ENCODE measurements around the gene PRR36.
A peak's percentile ranks its signal among the peaks of the same experiment; 100 is the strongest.

GRCh38 chr19:7829561-7830271 is 44.5 kb downstream of the PRR36 start, which contains the start of gene EVI5L:
- TF ChIP-seq CTCF (IDR thresholded peaks at IDR 0.05) (peak in 1 of 3 donors; percentile 26), POLR2A (IDR thresholded peaks at IDR 0.05) (no peak)
